SW480 (cell line): ENCODE measurements around the gene SHANK1.

Experiments used
- DNase-seq: peaks from one replicate; pipeline ENCODE4 v3.0.0-alpha.2; 2016; ENCODE audit warnings: low spot score

Gene SHANK1

GRCh38 chr19:50728084-50728737 lies 8.6 kb upstream of the SHANK1 start:
- DNase-seq, result no peak

- DNase-seq, result no peak
These were observed 6.3 kb upstream of the SHANK1 start for GRCh38 chr19:50725911-50726230.

GRCh38 chr19:50725218-50725910 lies 5.8 kb upstream of the SHANK1 start:
- no peak for DNase-seq

- peak; percentile 99 for DNase-seq
These were observed 5.1 kb upstream of the SHANK1 start for GRCh38 chr19:50724522-50725217.

- no peak for DNase-seq
These were observed 4.3 kb upstream of the SHANK1 start for GRCh38 chr19:50723735-50724521.

GRCh38 chr19:50723069-50723468 lies 3.5 kb upstream of the SHANK1 start, which contains the start of gene CLEC11A:
CLEC11A (plus strand) TSS chr19:50723364; CDS start chr19:50723526, 162 bp downstream.
- no peak for DNase-seq

GRCh38 chr19:50722201-50723013 lies 2.8 kb upstream of the SHANK1 start:
- DNase-seq, result no peak

- peak; percentile 68 for DNase-seq
These were observed 2.0 kb upstream of the SHANK1 start for GRCh38 chr19:50721441-50722137.

- DNase-seq, result peak; percentile 82
These were observed 1.3 kb upstream of the SHANK1 start for GRCh38 chr19:50720921-50721381.

- peak; percentile 47 for DNase-seq
These were observed 749 bp upstream of the SHANK1 start for GRCh38 chr19:50720181-50720920.

GRCh38 chr19:50719119-50719435 lies 525 bp downstream of the SHANK1 start:
- DNase-seq, result no peak

GRCh38 chr19:50718255-50719118 lies 1.1 kb downstream of the SHANK1 start:
- no peak for DNase-seq

- DNase-seq, result no peak
These were observed 1.7 kb downstream of the SHANK1 start for GRCh38 chr19:50717891-50718254.

- no peak for DNase-seq
These were observed 2.4 kb downstream of the SHANK1 start for GRCh38 chr19:50717026-50717723.

GRCh38 chr19:50716178-50717025 lies 3.2 kb downstream of the SHANK1 start:
- DNase-seq, result no peak

- no peak for DNase-seq
These were observed 5.9 kb downstream of the SHANK1 start for GRCh38 chr19:50713556-50714236.

GRCh38 chr19:50712833-50713232 lies 6.8 kb downstream of the SHANK1 start:
- no peak for DNase-seq
